GM21526 (cell line): ENCODE results near the gene CLSTN1.
"Not testable (repeated sequence)": the region's sequence is repeated elsewhere in the genome, so short reads cannot be mapped to it uniquely, and the experiment has no call there.

ENCODE experiments used
- ATAC-seq: cut with Tn5 transposase; IDR thresholded peaks from one replicate; pipeline ENCODE4 v1.9.1; 2021; ENCODE audit warnings: moderate library complexity; ENCODE audit not compliant: unreplicated experiment, low FRiP score

CLSTN1 gene

GRCh38 chr1:9719978-9720722, 103.6 kb downstream of the CLSTN1 start:
- no peak for ATAC-seq

- no peak for ATAC-seq
Observed at GRCh38 chr1:9718006-9718680, 105.6 kb downstream of the CLSTN1 start.

- peak; percentile 53 for ATAC-seq
Observed at GRCh38 chr1:9717193-9718005, 106.4 kb downstream of the CLSTN1 start.

DNA sequence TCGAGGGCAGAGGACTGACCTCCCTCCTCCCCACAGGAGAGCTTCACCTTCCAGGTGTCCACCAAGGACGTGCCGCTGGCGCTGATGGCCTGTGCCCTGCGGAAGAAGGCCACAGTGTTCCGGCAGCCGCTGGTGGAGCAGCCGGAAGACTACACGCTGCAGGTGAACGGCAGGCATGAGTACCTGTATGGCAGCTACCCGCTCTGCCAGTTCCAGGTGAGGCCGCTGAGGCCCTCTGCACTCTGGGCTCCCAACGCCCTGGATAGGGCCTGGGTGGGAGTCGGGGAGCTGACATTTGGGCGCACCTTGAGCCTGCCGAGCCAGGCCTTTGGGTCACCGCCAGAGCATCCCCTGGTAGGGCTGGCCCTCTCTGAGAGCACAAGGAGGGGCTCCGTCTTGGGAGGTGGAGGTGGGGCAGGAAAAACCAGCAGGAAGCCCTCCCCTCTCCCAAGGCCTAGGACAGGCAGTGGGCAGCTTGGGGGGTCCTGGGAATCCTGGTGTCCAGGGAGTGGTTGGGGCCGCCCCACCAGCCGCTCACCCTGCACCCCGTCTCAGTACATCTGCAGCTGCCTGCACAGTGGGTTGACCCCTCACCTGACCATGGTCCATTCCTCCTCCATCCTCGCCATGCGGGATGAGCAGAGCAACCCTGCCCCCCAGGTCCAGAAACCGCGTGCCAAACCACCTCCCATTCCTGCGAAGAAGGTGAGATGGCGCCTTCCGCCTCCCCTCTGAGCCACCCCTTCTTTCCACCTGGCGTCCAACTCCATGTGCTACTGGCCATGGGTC, 107.2 kb downstream of the CLSTN1 start:
- ATAC-seq: no peak

GRCh38 chr1:9715536-9716226, 108.1 kb downstream of the CLSTN1 start:
- ATAC-seq: no peak

DNA sequence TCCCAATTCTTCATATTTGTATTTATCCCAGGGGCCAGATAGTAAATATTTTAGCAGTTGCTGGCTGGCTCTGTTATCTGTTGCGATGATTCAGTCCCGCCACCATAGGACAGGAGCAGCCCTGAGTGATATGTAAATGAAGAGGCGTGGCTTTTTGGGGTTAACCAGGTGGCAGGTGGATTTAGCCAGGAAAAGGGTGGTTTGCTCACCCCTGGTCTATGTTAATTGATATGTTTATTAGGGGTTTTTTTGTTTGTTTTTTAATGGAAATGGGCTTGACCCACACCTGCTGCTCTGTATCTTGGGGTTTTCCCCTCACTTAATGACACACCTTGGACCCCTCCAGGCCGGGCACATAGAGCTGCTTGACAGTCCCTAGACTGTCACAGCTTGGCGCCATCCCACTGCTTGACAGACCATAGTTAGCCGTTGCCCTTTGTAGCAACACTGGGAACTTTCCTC, 109.5 kb downstream of the CLSTN1 start:
- ATAC-seq: no peak

DNA sequence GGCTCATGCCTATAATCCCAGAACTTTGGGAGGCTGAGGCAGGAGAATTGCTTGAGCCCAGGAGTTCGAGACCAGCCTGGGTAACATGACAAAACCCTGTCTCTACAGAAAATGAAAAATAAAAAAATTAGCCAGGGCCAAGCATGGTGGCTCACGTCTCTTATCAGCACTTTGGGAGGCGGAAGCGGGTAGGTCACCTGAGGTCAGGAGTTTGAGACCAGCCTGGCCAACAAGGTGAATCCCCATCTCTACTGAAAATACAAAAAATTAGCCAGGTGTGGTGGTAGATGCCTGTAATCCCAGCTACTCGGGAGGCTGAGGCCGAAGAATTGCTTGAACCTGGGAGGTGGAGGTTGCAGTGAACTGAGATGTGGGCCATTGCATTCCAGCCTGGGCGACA, 111.0 kb downstream of the CLSTN1 start:
- ATAC-seq: not testable (repeated sequence)

DNA sequence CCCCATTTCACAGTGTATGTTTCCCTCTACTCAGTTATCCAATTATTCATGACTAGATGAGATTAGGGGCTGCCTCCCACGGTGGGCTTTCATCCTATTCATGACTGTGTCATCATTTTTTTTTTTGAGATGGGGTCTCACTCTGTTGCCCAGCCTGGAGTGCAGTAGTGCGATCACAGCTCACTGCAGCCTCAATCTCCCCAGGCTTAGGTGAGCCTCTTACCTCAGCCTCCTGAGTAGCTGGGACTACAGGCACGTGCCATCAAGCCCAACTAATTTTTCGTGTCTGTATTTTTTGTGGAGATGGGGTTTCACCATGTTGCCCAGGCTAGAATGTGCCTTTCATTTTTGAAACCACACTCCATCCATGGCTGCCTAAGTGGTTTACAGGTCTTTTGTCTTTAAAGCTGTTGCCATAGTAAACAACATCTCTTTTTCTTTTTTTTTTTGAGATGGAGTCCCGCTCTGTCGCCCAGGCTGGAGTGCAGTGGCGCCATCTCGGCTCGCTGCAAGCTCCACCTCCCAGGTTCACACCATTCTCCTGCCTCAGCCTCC, 112.2 kb downstream of the CLSTN1 start:
- ATAC-seq: no peak

DNA sequence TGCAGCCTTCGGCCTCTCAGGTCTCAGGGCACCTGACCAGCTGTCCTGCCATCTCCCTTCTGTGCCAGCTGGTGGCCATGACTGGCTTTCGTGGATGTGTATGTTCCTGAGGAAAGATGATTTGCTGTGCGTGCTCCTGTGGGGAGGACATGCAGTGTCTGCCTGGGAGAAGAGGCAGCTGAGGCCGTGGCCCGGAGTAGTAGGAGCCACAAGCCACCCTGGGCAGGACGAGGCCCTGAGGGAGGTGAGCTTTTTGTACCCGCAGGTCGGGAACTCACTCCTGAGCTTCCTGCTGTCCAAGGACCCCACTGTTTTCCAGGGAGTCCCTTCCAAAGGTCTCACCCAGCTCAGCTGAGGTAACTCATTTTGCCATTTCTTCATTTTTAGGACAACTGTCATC, 113.7 kb downstream of the CLSTN1 start:
- ATAC-seq: no peak

GRCh38 chr1:9706178-9706577, 117.6 kb downstream of the CLSTN1 start:
- ATAC-seq: no peak

- ATAC-seq: no peak
Observed at GRCh38 chr1:9705337-9706093, 118.2 kb downstream of the CLSTN1 start.

DNA sequence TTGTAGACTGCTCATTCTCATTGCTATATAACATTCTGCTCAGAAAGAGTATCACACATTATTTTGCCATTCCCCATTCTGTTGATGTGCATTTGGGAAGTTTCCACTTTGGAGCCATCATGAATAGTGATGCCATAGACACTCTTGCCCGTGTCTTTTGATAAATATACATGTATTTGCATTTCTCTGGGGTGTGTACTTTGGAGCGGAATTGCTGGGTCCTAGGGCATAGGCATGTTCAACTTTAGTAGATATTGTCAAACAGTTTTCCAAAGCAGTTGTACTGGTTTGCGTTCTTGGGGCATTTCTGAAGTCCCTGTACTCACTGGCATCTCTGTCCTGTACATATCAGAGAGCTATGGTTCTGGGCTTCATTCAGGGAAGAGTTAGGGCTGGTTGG, 120.1 kb downstream of the CLSTN1 start:
- ATAC-seq: no peak

DNA sequence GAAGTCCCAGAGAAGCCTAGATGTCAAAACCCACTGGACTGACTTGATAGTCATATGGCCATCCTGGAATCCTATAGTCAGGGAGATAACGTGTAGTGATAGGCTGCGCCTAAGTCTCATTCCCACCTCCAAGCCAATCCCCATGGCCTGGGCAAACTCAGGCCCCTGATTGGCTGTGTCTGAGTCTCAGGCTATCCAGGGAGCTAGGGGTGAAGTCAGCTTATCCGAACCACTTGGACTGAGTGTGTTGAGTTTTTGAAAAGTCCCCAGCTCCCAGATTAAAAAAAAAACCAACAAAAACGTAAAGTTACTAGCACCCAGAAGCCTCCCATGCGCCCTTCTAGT, 120.6 kb downstream of the CLSTN1 start:
- ATAC-seq: no peak

- no peak for ATAC-seq
Observed at GRCh38 chr1:9701665-9702064, 122.1 kb downstream of the CLSTN1 start.

DNA sequence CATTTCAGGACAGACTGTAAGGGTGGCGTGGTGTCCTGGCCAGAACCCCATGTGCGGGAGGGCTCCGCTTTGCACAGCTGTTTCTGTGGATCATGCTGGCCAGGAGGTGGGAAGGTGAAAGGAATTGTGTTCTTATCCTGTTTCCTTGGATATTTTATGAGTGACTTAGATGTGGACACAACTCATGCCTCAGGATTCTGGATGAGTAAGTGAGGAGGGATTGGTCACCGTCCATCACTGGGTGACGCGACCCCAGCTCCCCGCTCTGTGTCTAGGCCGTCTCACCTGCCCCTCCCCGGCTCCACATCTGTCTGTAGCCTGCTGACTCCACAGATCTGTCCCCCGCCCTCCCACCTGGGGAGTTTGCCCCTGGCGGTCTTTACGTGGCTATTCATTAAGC, 123.4 kb downstream of the CLSTN1 start:
- ATAC-seq: no peak

GRCh38 chr1:9699361-9699760, 124.4 kb downstream of the CLSTN1 start:
- ATAC-seq: no peak

DNA sequence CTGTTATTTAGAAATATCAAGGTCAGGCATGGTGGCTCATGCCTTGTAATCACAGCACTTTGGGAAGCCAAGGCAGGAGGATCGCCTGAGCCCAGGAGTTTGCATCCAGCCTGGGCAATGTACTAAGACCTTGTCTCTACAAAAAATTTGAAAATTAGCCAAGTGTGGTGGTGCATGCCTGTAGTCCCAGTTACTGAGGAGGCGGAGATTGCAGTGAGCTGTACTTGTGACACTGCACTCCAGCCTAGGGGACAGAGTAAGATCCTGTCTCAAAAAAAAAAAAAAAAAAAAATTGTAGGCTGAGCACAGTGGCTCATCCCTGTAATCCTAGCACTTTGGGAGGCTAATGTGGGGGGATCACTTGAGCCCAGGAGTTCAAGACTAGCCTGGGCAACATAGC, 127.0 kb downstream of the CLSTN1 start:
- no peak for ATAC-seq

GRCh38 chr1:9691691-9692090, 132.1 kb downstream of the CLSTN1 start:
- no peak for ATAC-seq

DNA sequence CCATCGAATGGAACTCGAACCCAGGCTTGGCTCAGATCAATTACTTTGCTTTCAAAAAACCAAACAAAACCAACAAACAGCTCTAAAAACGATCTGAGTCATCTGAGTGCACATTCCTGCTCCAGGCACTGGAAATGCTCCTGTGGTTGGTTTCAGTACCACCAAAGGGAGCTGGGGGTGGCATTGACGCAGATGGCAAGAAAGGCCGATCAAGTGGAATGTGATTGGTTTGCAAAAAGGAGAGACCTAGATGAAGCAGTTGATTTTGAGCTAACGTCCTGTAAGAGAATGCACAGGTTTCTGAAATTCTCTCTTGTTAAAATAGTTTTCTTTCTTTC, 132.7 kb downstream of the CLSTN1 start:
- ATAC-seq: no peak
